ENCODE results near the gene BTBD19. TPM values are rescaled to one million over a fixed set of nuclear protein-coding genes. Genes with fewer than 3 reads are reported as not detected.

Gene BTBD19
- total RNA-seq, 1 experiment from 2014 or later = 11.6 TPM

- no peak for DNase-seq (ENCODE audit: low read depth, low spot score)
- ChIA-PET CTCF (interaction anchor here (1.5 kb wide), 1 partner anchor 10 kb away, joined by 5 read pairs; no protein-coding TSS in a partner anchor), RAD21 (ENCODE audit: low non-redundant PET in 1 of 2, low total read pairs in 2 of 2, uncharacterized antibody in 2 of 2, unreplicated experiment in 2 of 2) (no interaction called here), POLR2A (interaction anchor here (0.7 to 3.7 kb wide), 5 partner anchors 11 to 68 kb away, joined by 3 to 16 read pairs (median 7); partner anchors contain the start of genes RNU5D-1 and RPS8)
- H3K9me2 ChIP-seq (ENCODE audit: insufficient read depth) = no peaks in the 10 kb centered on the region
- intact Hi-C loops (cut with micrococcal nuclease) = loop anchor here (5.0 kb wide), 1 partner anchor 785 kb away; no protein-coding TSS in a partner anchor
- H3K27ac ChIP-seq (ENCODE audit: low read depth, low read length) = peak overlapping the region; percentile 52; the same call in 1 of the 2 replicates
- TF ChIP-seq CEBPB (IDR thresholded peaks at IDR 0.05; ENCODE audit: low read depth) (no peak), CBX3 (IDR thresholded peaks at IDR 0.05; ENCODE audit: low read depth) (no peak), MAX (IDR thresholded peaks at IDR 0.05) (no peak), RAD21 (IDR thresholded peaks at IDR 0.05; ENCODE audit: low read depth) (no peak), EZH2phosphoT487 (IDR thresholded peaks at IDR 0.05; ENCODE audit: borderline replicate concordance) (no peak), ZFX (IDR thresholded peaks at IDR 0.05) (no peak), SRF (IDR thresholded peaks at IDR 0.05; ENCODE audit: low read depth) (no peak), TCF7L2 (IDR thresholded peaks at IDR 0.05; ENCODE audit: borderline replicate concordance, extremely low read depth, insufficient read depth, insufficient read length) (no peak), CTCF (IDR thresholded peaks at IDR 0.05 in 2 of 3, conservative IDR thresholded peaks at IDR 0.05 in 1 of 3; ENCODE audit: borderline replicate concordance in 1 of 3, insufficient read depth in 1 of 3, low read depth in 2 of 3, low read length in 2 of 3) (no peak), EZH2 (IDR thresholded peaks at IDR 0.05) (no peak), YY1 (IDR thresholded peaks at IDR 0.05; ENCODE audit: extremely low read depth, insufficient replicate concordance, low read depth, low read length) (no peak)
- no TSS peak for BruUV-seq (replicated peaks)
- H4K20me1 ChIP-seq (ENCODE audit: insufficient read depth) = no peaks in the 10 kb centered on the region
- H3K4me1 ChIP-seq (ENCODE audit: control insufficient read depth in 1 of 2, insufficient read depth in 2 of 2, low read length in 2 of 2) = peaks cover 6 to 24% of the 10 kb centered on the region in 2 experiments
- no peak for ATAC-seq
- H3K9ac ChIP-seq (ENCODE audit: low read length) = peak overlapping the region; percentile 63
- H3K79me2 ChIP-seq (ENCODE audit: insufficient read depth, low read length) = no peaks in the 10 kb centered on the region
- H3K4me2 ChIP-seq (ENCODE audit: low read length) = peak overlapping the region; percentile 81
- H3K4me3 ChIP-seq (replicated peaks in 1 of 2; ENCODE audit: low read depth in 1 of 2, low read length in 2 of 2) = no peak overlapping the region; a peak in 1 of 4 replicates
- H3K9me3 ChIP-seq (ENCODE audit: control insufficient read depth in 1 of 2, insufficient read depth in 1 of 2, low read depth in 1 of 2, low read length in 2 of 2) = no peaks in the 10 kb centered on the region
- no peaks in the 10 kb centered on the region for H3K27me3 ChIP-seq (ENCODE audit: insufficient read depth, low read length)
- H2AFZ ChIP-seq (ENCODE audit: low read depth, low read length, poor library complexity, severe bottlenecking) = no peak overlapping the region
- H3K36me3 ChIP-seq (ENCODE audit: control insufficient read depth in 1 of 2, insufficient read depth in 2 of 2, low read length in 2 of 2) = no peaks in the 10 kb centered on the region
Measured at GRCh38 chr1:44786841-44787426, 21.4 kb upstream of the BTBD19 start.

All from HCT116 (cell line).